Loucy (cell line): Measurements from ENCODE around the gene PEX5L.
A peak's percentile ranks its signal among the peaks of the same experiment; 100 is the strongest.

Experiments
- H2AFZ ChIP-seq: fragments of 200-600 bp; sonication (generic); 2 replicates; pipeline ENCODE4 v1.6.0; 2016; ENCODE audit warnings: antibody characterized with exemption, mild to moderate bottlenecking, low read length, moderate library complexity
- H3F3A ChIP-seq: fragments of 200-600 bp; 2 replicates; pipeline ENCODE4 v1.6.0; 2016; ENCODE audit warnings: antibody characterized with exemption, low read depth, mild to moderate bottlenecking
- H3K27me3 ChIP-seq: fragments of 200-600 bp; sonication (generic); 2 replicates; pipeline ENCODE4 v1.6.1; 2014; ENCODE audit warnings: low read length, mild to moderate bottlenecking; ENCODE audit not compliant: insufficient read depth, poor library complexity, severe bottlenecking
- H3K36me3 ChIP-seq: fragments of 200-600 bp; sonication (generic); 2 replicates; pipeline ENCODE4 v1.6.1; 2016; ENCODE audit warnings: low read length; ENCODE audit not compliant: insufficient read depth
- H3K4me1 ChIP-seq: fragments of 200-600 bp; sonication (generic); 2 replicates; pipeline ENCODE4 v1.5.1; 2014; ENCODE audit warnings: low read length, mild to moderate bottlenecking; ENCODE audit not compliant: insufficient read depth, poor library complexity, severe bottlenecking
- H3K4me2 ChIP-seq: fragments of 200-600 bp; sonication (generic); 2 replicates; pipeline ENCODE4 v1.6.0; 2014; ENCODE audit warnings: antibody characterized with exemption, low read length, low read depth, mild to moderate bottlenecking; ENCODE audit not compliant: poor library complexity, severe bottlenecking
- H3K4me3 ChIP-seq: fragments of 200-600 bp; sonication (generic); 2 replicates; pipeline ENCODE4 v1.5.1; 2014; ENCODE audit warnings: low read length, mild to moderate bottlenecking, mixed read lengths; ENCODE audit not compliant: poor library complexity, severe bottlenecking
- H3K79me2 ChIP-seq: fragments of 200-600 bp; sonication (generic); 2 replicates; pipeline ENCODE4 v1.6.1; 2014; ENCODE audit warnings: low read length; ENCODE audit not compliant: insufficient read depth
- H3K9ac ChIP-seq: fragments of 200-600 bp; sonication (generic); 2 replicates; pipeline ENCODE4 v1.6.0; 2014; ENCODE audit warnings: mild to moderate bottlenecking, low read depth, low read length, moderate library complexity; ENCODE audit not compliant: poor library complexity, severe bottlenecking
- H3K9me2 ChIP-seq: fragments of 200-600 bp; sonication (generic); replicated peaks from 2 replicates; pipeline ENCODE4 v1.6.1; 2016; ENCODE audit warnings: low read depth, low read length, mixed read lengths
- H3K9me3 ChIP-seq: fragments of 200-600 bp; sonication (generic); 2 replicates; pipeline ENCODE4 v1.6.1; 2014; ENCODE audit warnings: mild to moderate bottlenecking, antibody characterized with exemption, low read length, low read depth; ENCODE audit not compliant: insufficient read depth
- H4K20me1 ChIP-seq: fragments of 200-600 bp; sonication (generic); 2 replicates; pipeline ENCODE4 v1.6.0; 2014; ENCODE audit warnings: antibody characterized with exemption, low read length, mild to moderate bottlenecking; ENCODE audit not compliant: insufficient read depth, poor library complexity, severe bottlenecking
- CTCF ChIP-seq: fragments of 200-600 bp; sonication (generic); conservative IDR thresholded peaks from 2 replicates; pipeline ENCODE4 v1.5.1; 2014; ENCODE audit warnings: mild to moderate bottlenecking, antibody characterized with exemption, low read length
- EZH2phosphoT487 ChIP-seq: fragments of 200-600 bp; IDR thresholded peaks from 2 replicates; pipeline ENCODE4 v1.6.1; 2018; ENCODE audit warnings: antibody characterized with exemption, mild to moderate bottlenecking, moderate library complexity, borderline replicate concordance

Gene PEX5L

GRCh38 chr3:179771797-179772196 is 264.9 kb downstream of the PEX5L start:
- H3K9me2 ChIP-seq: no peaks in the 10 kb centered on the region
- no peaks in the 10 kb centered on the region for H4K20me1 ChIP-seq
- no peaks in the 10 kb centered on the region for H3K79me2 ChIP-seq
- no peak overlapping the region for H2AFZ ChIP-seq
- H3K36me3 ChIP-seq: peaks cover 9% of the 10 kb centered on the region; the same call in 1 of the 2 replicates
- H3K9me3 ChIP-seq: no peaks in the 10 kb centered on the region
- H3K4me3 ChIP-seq: no peak overlapping the region
- H3K4me2 ChIP-seq: peak overlapping the region; percentile 72
- no peaks in the 10 kb centered on the region for H3K27me3 ChIP-seq
- TF ChIP-seq CTCF (no peak), EZH2phosphoT487 (no peak)
- H3K4me1 ChIP-seq: peaks cover 58% of the 10 kb centered on the region
- peaks cover 10% of the 10 kb centered on the region for H3F3A ChIP-seq
- H3K9ac ChIP-seq: peak overlapping the region; percentile 57

- peaks cover 60% of the 10 kb centered on the region for H3K4me1 ChIP-seq
- TF ChIP-seq EZH2phosphoT487: no peak
- TF ChIP-seq CTCF: no peak
- H2AFZ ChIP-seq: no peak overlapping the region
- H3K4me3 ChIP-seq: peak overlapping the region; percentile 46
- H3F3A ChIP-seq: peaks cover 10% of the 10 kb centered on the region
- no peaks in the 10 kb centered on the region for H3K9me3 ChIP-seq
- no peaks in the 10 kb centered on the region for H3K79me2 ChIP-seq
- H3K9ac ChIP-seq: peak overlapping the region; percentile 57
- H3K9me2 ChIP-seq: no peaks in the 10 kb centered on the region
- H3K36me3 ChIP-seq: peaks cover 25% of the 10 kb centered on the region; the same call in 1 of the 2 replicates
- peak overlapping the region; percentile 72 for H3K4me2 ChIP-seq
- H4K20me1 ChIP-seq: no peaks in the 10 kb centered on the region
- H3K27me3 ChIP-seq: no peaks in the 10 kb centered on the region
Observed at GRCh38 chr3:179769411-179770247, 267.1 kb downstream of the PEX5L start.

- H3K4me3 ChIP-seq: peak overlapping the region; percentile 46
- H3K4me1 ChIP-seq: peaks cover 58% of the 10 kb centered on the region
- H3K27me3 ChIP-seq: no peaks in the 10 kb centered on the region
- peaks cover 10% of the 10 kb centered on the region for H3F3A ChIP-seq
- H3K36me3 ChIP-seq: peaks cover 25% of the 10 kb centered on the region; the same call in 1 of the 2 replicates
- no peaks in the 10 kb centered on the region for H3K79me2 ChIP-seq
- H3K9ac ChIP-seq: peak overlapping the region; percentile 57
- no peaks in the 10 kb centered on the region for H4K20me1 ChIP-seq
- no peaks in the 10 kb centered on the region for H3K9me3 ChIP-seq
- H2AFZ ChIP-seq: no peak overlapping the region
- TF ChIP-seq EZH2phosphoT487 (no peak), CTCF (peak; percentile 88)
- H3K4me2 ChIP-seq: peak overlapping the region; percentile 72
- no peaks in the 10 kb centered on the region for H3K9me2 ChIP-seq
Observed at GRCh38 chr3:179768080-179768479, 268.7 kb downstream of the PEX5L start.
